Measurements from ENCODE around the gene ARPC5.
A peak's percentile ranks its signal among the peaks of the same experiment; 100 is the strongest.

The ARPC5 gene

GRCh38 chr1:183607322-183607980 is 28.1 kb downstream of the ARPC5 start:
- DNase-seq (ENCODE audit: low spot score) = no peak
- no peak for TF ChIP-seq CTCF (IDR thresholded peaks at IDR 0.05; ENCODE audit: borderline replicate concordance, control extremely low read depth, extremely low read depth, insufficient read depth, missing control alignments)
- in situ Hi-C loops (cut with MboI; ENCODE audit: low sequenced_read_pairs, unreplicated experiment) = no loop called here

GRCh38 chr1:183605904-183606303 is 29.7 kb downstream of the ARPC5 start:
- in situ Hi-C loops (cut with MboI; ENCODE audit: low sequenced_read_pairs, unreplicated experiment) = no loop called here
- TF ChIP-seq CTCF (IDR thresholded peaks at IDR 0.05; ENCODE audit: borderline replicate concordance, control extremely low read depth, extremely low read depth, insufficient read depth, missing control alignments) = no peak
- no peak for DNase-seq (ENCODE audit: low spot score)

GRCh38 chr1:183604815-183605214 is 30.8 kb downstream of the ARPC5 start:
- no peak for TF ChIP-seq CTCF (IDR thresholded peaks at IDR 0.05; ENCODE audit: borderline replicate concordance, control extremely low read depth, extremely low read depth, insufficient read depth, missing control alignments)
- in situ Hi-C loops (cut with MboI; ENCODE audit: low sequenced_read_pairs, unreplicated experiment) = no loop called here

GRCh38 chr1:183604038-183604808 is 31.4 kb downstream of the ARPC5 start:
- in situ Hi-C loops (cut with MboI; ENCODE audit: low sequenced_read_pairs, unreplicated experiment) = no loop called here
- DNase-seq (ENCODE audit: low spot score) = peak; percentile 61
- no peak for TF ChIP-seq CTCF (IDR thresholded peaks at IDR 0.05; ENCODE audit: borderline replicate concordance, control extremely low read depth, extremely low read depth, insufficient read depth, missing control alignments)

More at GRCh38 chr1:183604815-183605214, 30.8 kb downstream of the ARPC5 start:
- no peak for DNase-seq (ENCODE audit: low spot score)

- DNase-seq (ENCODE audit: low spot score) = no peak
- in situ Hi-C loops (cut with MboI; ENCODE audit: low sequenced_read_pairs, unreplicated experiment) = no loop called here
- no peak for TF ChIP-seq CTCF (IDR thresholded peaks at IDR 0.05; ENCODE audit: borderline replicate concordance, control extremely low read depth, extremely low read depth, insufficient read depth, missing control alignments)
Observed at GRCh38 chr1:183602510-183602909, 33.1 kb downstream of the ARPC5 start.

GRCh38 chr1:183600634-183601033 is 34.9 kb downstream of the ARPC5 start:
- in situ Hi-C loops (cut with MboI; ENCODE audit: low sequenced_read_pairs, unreplicated experiment) = no loop called here
- TF ChIP-seq CTCF (IDR thresholded peaks at IDR 0.05; ENCODE audit: borderline replicate concordance, control extremely low read depth, extremely low read depth, insufficient read depth, missing control alignments) = no peak
- no peak for DNase-seq (ENCODE audit: low spot score)
